Measurements from ENCODE around the gene RBM26.

RBM26 gene

DNA sequence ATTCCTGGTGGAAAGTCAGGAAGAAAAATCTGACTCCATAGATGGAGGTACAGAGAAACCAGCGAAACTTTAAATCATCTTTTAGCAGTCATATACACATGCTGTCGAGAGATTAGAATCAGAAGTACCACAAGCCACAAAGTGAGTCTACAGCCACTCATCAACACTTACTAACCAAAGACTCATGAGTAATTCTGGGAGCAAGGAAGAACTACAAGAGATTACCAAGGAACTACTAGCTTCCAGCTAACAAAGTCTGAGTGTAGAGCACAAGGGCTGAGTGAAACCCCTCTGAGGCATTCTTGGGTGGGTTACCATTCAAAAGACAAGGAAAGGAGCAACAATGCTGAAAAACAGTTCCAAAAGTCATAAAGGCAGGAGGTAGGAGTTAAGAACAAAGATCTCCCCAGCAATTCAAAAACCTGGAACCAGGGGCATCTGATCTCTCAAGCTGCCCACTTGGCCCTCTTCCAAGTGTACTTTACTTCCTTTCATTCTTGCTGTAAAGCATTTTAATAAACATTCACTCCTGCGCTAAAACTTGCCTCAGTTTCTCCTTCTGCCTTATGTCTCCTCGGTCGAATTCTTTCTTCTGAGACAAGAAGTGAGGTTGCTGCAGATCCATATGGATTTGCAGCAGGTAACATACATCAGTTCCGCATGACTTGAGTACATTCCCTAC, 13.0 kb downstream of the RBM26 start:
- TF ChIP-seq NFIC (IDR thresholded peaks at IDR 0.05) (0 out of 2 replicates have a peak, but pooled peaks have one; percentile 21), TCF12 (IDR thresholded peaks at IDR 0.05; ENCODE audit: low read depth) (no peak)

DNA sequence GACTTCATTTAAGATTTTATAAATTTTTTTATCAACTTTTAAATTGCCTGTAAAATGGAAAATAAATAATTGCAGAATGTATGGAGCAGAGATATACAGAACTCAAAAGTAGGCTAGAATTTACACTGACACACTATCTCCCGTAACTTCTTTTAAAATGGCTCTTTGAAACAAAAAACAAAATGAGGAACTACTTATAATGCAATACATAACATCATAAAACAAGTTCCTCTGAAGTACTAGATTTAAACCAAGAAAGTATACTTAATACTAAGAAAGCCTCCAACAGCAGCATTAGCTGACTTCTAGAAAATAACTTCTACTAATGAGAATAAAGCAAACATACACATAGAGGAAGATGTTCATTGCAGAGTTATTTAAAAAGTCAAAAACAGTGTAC, 17.0 kb downstream of the RBM26 start:
- TF ChIP-seq, protein P1, sequence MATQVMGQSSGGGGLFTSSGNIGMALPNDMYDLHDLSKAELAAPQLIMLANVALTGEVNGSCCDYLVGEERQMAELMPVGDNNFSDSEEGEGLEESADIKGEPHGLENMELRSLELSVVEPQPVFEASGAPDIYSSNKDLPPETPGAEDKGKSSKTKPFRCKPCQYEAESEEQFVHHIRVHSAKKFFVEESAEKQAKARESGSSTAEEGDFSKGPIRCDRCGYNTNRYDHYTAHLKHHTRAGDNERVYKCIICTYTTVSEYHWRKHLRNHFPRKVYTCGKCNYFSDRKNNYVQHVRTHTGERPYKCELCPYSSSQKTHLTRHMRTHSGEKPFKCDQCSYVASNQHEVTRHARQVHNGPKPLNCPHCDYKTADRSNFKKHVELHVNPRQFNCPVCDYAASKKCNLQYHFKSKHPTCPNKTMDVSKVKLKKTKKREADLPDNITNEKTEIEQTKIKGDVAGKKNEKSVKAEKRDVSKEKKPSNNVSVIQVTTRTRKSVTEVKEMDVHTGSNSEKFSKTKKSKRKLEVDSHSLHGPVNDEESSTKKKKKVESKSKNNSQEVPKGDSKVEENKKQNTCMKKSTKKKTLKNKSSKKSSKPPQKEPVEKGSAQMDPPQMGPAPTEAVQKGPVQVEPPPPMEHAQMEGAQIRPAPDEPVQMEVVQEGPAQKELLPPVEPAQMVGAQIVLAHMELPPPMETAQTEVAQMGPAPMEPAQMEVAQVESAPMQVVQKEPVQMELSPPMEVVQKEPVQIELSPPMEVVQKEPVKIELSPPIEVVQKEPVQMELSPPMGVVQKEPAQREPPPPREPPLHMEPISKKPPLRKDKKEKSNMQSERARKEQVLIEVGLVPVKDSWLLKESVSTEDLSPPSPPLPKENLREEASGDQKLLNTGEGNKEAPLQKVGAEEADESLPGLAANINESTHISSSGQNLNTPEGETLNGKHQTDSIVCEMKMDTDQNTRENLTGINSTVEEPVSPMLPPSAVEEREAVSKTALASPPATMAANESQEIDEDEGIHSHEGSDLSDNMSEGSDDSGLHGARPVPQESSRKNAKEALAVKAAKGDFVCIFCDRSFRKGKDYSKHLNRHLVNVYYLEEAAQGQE (IDR thresholded peaks at IDR 0.05; ENCODE audit: low read depth) = no peak

DNA sequence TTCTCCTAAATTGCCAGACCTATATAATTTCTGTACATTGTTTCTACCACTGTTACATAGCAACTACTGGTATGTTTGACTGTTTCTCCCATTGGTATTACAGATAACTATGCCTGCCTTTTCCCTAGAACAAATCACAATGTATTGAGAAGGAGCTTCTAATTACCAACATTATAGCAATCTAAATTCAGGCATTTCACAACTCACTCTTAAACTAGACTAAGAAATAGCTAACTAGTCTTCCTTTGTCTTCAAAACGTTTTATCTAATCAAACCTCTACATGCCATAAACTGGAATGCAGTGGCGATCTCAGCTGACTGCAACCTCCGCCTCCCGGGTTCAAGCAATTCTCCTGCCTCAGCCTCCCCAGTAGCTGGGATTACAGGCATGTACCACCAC, 18.2 kb downstream of the RBM26 start:
- TF ChIP-seq EP300 (IDR thresholded peaks at IDR 0.05; ENCODE audit: borderline replicate concordance) = no peak
- TF ChIP-seq, protein P2, sequence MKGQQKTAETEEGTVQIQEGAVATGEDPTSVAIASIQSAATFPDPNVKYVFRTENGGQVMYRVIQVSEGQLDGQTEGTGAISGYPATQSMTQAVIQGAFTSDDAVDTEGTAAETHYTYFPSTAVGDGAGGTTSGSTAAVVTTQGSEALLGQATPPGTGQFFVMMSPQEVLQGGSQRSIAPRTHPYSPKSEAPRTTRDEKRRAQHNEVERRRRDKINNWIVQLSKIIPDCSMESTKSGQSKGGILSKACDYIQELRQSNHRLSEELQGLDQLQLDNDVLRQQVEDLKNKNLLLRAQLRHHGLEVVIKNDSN (IDR thresholded peaks at IDR 0.05) = no peak
- TF ChIP-seq TCF12 (IDR thresholded peaks at IDR 0.05; ENCODE audit: low read depth) = no peak
- TF ChIP-seq, protein P1 (IDR thresholded peaks at IDR 0.05; ENCODE audit: low read depth) = no peak
- no peak for TF ChIP-seq ZBTB7A (IDR thresholded peaks at IDR 0.05; ENCODE audit: low read depth)
- no peak for TF ChIP-seq EGR1 (IDR thresholded peaks at IDR 0.05)
- TF ChIP-seq TEAD4 (IDR thresholded peaks at IDR 0.05) = no peak
- no peak for TF ChIP-seq RAD21 (IDR thresholded peaks at IDR 0.05; ENCODE audit: low read depth)
- TF ChIP-seq TAF1 (IDR thresholded peaks at IDR 0.05; ENCODE audit: low read depth) = no peak
- TF ChIP-seq CREB1 (IDR thresholded peaks at IDR 0.05; ENCODE audit: low read depth) = no peak

DNA sequence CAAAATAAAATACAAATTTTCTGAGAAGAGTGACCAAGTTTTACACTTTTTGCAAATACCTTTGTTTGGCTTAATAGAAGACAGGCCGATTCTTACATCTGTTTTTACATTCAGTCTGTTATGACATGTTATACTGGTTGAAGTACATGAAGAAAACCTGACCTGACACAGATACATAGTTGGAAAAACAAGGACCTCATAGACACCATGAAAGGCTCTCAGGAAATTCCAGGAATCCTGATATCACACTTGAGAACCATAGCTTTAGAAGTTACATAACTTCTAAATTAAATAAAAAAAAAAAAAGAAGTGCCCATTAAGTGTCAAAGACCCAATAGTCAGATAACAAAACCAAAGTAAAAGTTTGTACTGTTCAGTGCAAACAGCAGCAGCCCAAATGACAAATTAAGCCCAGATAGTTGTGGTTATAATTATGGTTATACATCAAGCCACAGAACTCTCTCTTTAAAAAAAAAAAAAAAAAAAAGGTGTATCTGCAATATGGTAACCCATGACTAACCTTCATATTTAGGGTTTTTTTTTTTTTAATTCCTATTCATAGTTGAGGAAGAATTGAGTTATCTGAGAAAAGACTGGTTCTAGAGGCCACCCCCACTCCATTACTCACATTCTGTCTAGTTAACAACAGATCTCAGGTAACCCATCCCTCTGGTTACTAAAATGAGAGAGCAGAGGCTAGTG, 19.8 kb downstream of the RBM26 start:
- no peak for TF ChIP-seq TCF12 (IDR thresholded peaks at IDR 0.05; ENCODE audit: low read depth)

DNA sequence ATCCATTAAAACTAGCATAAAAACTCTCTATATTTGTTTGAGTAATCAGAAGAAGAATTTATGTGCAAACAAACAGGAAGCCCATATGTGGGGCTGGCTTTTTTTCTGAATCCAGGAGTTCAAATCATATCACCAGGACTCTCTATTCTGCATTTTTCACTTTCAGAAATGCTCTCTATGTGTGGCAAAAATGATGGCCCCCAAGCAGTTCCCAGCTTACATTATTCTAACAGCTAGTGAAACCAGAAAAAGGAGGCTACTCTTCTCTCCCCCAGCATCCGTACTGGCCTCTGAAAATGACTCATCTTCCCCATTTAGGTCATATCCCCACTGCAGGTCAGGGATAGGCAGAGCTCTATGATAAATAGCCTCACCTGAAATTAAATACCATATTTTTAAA, 20.4 kb downstream of the RBM26 start:
- TF ChIP-seq CEBPB (IDR thresholded peaks at IDR 0.05) (no peak), EGR1 (IDR thresholded peaks at IDR 0.05) (no peak), CREB1 (IDR thresholded peaks at IDR 0.05; ENCODE audit: low read depth) (no peak), ZBTB7A (IDR thresholded peaks at IDR 0.05; ENCODE audit: low read depth) (no peak), FOXM1 (IDR thresholded peaks at IDR 0.05; ENCODE audit: borderline replicate concordance, low read depth) (no peak), EP300 (IDR thresholded peaks at IDR 0.05; ENCODE audit: borderline replicate concordance) (no peak), YY1 (IDR thresholded peaks at IDR 0.05; ENCODE audit: low read depth) (no peak), NFIC (IDR thresholded peaks at IDR 0.05) (no peak), RAD21 (IDR thresholded peaks at IDR 0.05; ENCODE audit: low read depth) (no peak), TCF12 (IDR thresholded peaks at IDR 0.05; ENCODE audit: low read depth) (no peak), TEAD4 (IDR thresholded peaks at IDR 0.05) (no peak), TAF1 (IDR thresholded peaks at IDR 0.05; ENCODE audit: low read depth) (no peak)
- TF ChIP-seq, protein P1 (IDR thresholded peaks at IDR 0.05; ENCODE audit: low read depth) = no peak
- TF ChIP-seq, protein P2 (IDR thresholded peaks at IDR 0.05) = no peak
- TF ChIP-seq, protein P3, sequence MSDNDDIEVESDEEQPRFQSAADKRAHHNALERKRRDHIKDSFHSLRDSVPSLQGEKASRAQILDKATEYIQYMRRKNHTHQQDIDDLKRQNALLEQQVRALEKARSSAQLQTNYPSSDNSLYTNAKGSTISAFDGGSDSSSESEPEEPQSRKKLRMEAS (IDR thresholded peaks at IDR 0.05) = no peak
